Rectal smooth muscle tissue (tissue), 1 donor: ENCODE results near the gene PDZD8.

Source experiments
- H3K27ac ChIP-seq: one replicate; pipeline ENCODE4 v1.7.0; 2013; ENCODE audit warnings: low read depth, low read length, inconsistent platforms
- H3K27me3 ChIP-seq: one replicate; pipeline ENCODE4 v1.7.0; 2013; ENCODE audit warnings: low read length; ENCODE audit not compliant: control insufficient read depth, insufficient read depth
- H3K36me3 ChIP-seq: one replicate; pipeline ENCODE4 v1.7.0; 2013; ENCODE audit warnings: low read length; ENCODE audit not compliant: control insufficient read depth, insufficient read depth
- H3K4me1 ChIP-seq: one replicate; pipeline ENCODE4 v1.7.0; 2013; ENCODE audit warnings: low read length; ENCODE audit not compliant: control insufficient read depth, insufficient read depth
- H3K4me3 ChIP-seq: one replicate; pipeline ENCODE4 v1.7.0; 2013; ENCODE audit warnings: low read length
- H3K9ac ChIP-seq: one replicate; pipeline ENCODE4 v1.7.0; 2013; ENCODE audit warnings: low read length

The PDZD8 gene

GRCh38 chr10:117382861-117383260, 7.6 kb upstream of the PDZD8 start:
- no peak overlapping the region for H3K9ac ChIP-seq
- H3K27ac ChIP-seq: no peak overlapping the region
- H3K4me3 ChIP-seq: no peak overlapping the region
- no peaks in the 10 kb centered on the region for H3K36me3 ChIP-seq
- H3K4me1 ChIP-seq: no peaks in the 10 kb centered on the region
- H3K27me3 ChIP-seq: no peaks in the 10 kb centered on the region

DNA sequence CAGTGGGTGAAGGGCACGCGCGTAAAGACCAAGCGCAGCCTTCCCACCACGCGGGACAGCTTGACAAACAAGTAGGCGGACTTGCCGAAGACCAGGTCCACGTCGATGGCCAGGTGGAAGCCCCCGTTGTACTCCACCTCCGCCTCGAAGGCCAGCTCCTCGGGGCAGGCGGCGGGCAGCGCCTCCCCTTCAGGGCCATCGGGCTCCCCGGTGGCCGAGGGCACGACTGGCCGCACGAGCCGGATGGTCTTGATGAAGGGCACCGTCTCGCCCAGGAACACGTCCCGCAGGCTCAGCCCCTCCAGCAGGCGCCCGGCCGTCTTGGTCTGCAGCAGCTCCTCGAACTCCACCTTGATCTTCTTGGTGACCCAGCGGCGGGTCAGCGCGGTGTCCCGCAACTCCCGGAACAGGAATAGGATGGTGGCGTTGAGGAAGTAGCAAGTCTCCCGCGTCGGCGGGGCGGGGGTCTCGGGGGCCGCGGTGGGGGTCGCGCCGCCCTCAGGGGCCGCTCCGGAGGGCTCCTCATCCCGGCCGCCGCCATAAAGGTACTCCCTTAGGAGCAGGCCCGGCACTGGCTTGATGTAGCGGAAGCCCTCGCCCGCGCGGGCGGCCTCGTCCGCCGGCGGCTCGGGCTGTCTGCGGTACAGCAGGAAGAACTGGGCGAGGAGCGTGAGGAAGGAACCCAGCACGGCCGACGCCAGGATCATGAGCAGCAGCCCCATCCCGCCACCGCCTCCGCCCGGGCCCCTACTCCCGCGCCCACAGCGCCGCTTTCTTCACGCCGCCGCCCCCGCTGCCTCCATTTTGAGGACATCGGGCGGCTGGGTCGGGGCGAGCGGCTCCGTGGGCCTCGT, 507 bp downstream of the PDZD8 start:
- Histone ChIP-seq H3K4me3 (peak overlapping the region; percentile 95), H3K27ac (peak overlapping the region; percentile 90), H3K36me3 (no peaks in the 10 kb centered on the region), H3K4me1 (peaks cover 7% of the 10 kb centered on the region), H3K9ac (peak overlapping the region; percentile 59), H3K27me3 (no peaks in the 10 kb centered on the region)

DNA sequence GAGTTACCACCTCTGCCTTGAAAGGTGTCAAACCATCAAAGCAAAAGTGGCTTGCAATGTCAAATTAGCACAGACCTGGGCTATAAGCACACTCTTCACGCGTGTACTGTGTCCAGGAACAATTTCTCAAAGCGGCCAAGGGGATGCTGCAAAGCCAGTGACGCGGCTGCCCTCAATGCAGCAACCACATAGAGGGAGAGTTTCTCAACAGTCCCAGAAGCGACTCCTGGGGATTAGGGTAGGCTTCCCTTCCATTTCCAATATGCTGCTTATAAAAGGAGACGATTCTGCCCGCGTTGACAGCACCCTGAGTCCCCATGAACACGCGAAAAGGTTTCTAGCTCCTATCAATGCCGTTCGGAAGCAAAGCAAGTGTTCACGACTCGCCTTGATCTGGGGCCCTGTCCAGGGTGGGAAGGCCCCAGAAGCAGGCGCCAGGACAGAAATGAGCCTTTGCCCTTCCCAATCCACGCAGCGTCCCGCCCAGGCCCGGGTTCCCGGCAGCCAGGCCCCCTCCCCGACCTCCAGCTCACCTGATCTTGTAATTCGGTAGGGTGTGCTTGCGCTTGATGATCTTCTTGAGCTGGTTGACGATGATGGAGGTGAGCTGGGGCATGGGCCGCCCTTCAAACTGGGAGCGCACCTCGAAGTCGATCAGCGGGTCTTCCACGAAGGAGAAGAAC, 1.3 kb downstream of the PDZD8 start:
- Histone ChIP-seq H3K4me3 (peak overlapping the region; percentile 95), H3K36me3 (no peaks in the 10 kb centered on the region), H3K4me1 (peaks cover 7% of the 10 kb centered on the region), H3K27me3 (no peaks in the 10 kb centered on the region), H3K27ac (peak overlapping the region; percentile 90), H3K9ac (peak overlapping the region; percentile 59)

DNA sequence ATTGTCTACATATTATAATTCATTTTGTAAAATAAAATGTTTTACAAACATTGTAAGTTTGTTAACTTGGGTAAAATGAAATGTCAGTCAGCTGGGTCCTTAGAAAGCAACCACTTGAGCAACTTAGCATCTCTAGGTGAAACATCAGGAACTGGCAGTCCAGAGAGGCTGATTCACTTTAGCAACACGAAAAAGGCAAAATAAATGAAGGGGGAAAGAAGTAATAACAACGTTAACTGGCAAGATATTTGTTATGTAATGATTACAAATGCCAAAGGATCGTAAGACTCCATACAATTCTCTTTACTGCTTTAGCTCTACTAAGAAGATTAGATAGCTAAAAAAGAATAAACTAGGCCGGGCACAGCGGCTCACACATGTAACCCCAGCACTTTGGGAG, 5.0 kb downstream of the PDZD8 start:
- no peak overlapping the region for H3K9ac ChIP-seq
- no peaks in the 10 kb centered on the region for H3K36me3 ChIP-seq
- no peaks in the 10 kb centered on the region for H3K27me3 ChIP-seq
- no peak overlapping the region for H3K4me3 ChIP-seq
- peaks cover 4% of the 10 kb centered on the region for H3K4me1 ChIP-seq
- no peak overlapping the region for H3K27ac ChIP-seq

- Histone ChIP-seq H3K4me1 (peaks cover 3% of the 10 kb centered on the region), H3K36me3 (no peaks in the 10 kb centered on the region), H3K9ac (no peak overlapping the region), H3K27ac (no peak overlapping the region), H3K27me3 (no peaks in the 10 kb centered on the region), H3K4me3 (no peak overlapping the region)
Observed at GRCh38 chr10:117367718-117368117, 7.5 kb downstream of the PDZD8 start.

GRCh38 chr10:117366741-117367140, 8.5 kb downstream of the PDZD8 start:
- Histone ChIP-seq H3K27me3 (no peaks in the 10 kb centered on the region), H3K36me3 (no peaks in the 10 kb centered on the region), H3K4me1 (no peaks in the 10 kb centered on the region), H3K27ac (no peak overlapping the region), H3K4me3 (no peak overlapping the region), H3K9ac (no peak overlapping the region)

DNA sequence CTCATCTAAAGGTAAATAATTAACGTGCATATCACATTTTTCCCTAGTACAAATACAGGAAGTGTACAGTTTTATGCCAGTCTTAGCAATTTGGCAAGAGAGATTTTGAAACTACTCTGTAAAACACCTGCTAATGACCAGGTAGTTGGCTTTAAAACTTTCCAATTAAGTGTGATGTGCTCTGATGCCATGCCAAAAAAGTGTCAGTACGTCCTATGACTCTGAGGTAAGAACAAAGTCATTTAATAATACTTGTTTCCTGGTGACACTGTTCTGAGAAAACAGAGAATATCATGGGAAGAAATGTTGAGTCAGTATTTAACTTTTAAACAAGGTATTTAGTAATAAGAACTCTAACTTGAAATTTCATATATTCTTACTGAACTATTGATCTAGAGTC, 9.6 kb downstream of the PDZD8 start:
- no peak overlapping the region for H3K27ac ChIP-seq
- H3K4me3 ChIP-seq: no peak overlapping the region
- H3K27me3 ChIP-seq: no peaks in the 10 kb centered on the region
- H3K4me1 ChIP-seq: no peaks in the 10 kb centered on the region
- no peak overlapping the region for H3K9ac ChIP-seq
- H3K36me3 ChIP-seq: no peaks in the 10 kb centered on the region

DNA sequence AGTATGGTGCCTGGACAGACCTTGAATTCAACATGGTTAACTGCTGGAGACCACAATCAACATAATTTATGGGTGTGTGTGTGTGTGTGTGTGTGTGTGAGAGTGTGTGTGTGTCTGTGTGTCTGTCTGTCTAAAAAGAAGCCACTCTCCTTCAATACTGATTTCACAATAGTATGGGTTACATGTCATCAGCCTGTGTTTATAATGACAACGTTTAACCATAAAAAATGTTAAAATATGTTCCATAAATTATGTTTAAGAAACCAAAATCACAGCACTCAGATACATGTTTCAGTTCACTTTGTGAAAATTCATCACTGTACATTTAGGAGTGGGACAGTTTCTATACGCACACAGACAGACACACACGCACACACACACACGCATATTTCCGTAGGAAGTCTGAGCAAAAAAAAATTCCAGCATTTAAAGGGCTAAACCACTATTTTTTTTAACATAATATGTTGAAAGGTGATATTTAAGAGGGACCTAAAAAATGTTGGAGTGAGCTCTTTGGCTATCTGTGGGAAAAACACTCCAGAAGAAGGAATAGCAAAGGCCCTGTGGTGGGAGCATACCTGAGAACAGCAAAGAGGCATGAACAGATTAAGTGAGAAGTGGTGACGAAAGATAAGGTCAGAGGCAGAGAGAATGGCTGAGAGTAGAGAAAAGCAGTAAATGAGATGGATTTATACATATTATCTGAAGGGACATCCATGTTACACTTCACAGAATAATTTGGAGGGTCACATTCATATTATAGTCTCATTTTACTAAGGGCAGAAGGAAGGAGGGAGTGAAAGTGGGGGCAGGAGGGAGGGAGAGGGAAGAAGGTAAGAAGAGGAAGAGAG, 10.9 kb downstream of the PDZD8 start:
- Histone ChIP-seq H3K36me3 (no peaks in the 10 kb centered on the region), H3K27ac (no peak overlapping the region), H3K27me3 (no peaks in the 10 kb centered on the region), H3K9ac (no peak overlapping the region), H3K4me3 (no peak overlapping the region), H3K4me1 (no peaks in the 10 kb centered on the region)

DNA sequence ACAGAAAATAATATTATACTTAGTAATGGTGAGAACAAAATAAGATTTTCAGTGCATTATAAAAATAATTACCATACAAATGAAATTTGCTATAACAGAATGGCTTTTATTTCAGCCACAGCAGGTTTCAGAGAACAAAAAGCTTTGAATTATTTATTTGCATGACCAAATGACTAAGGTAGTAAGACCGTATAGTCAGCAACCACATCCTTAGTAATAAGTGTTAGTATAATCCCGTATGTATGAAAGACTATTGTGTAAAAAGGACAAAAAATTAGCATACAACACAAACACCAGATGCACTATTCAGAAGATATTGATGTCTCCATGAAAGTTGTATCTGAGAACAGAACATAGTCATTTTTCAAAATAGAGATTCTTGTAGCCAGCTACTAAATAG, 12.2 kb downstream of the PDZD8 start:
- H3K27me3 ChIP-seq: no peaks in the 10 kb centered on the region
- no peak overlapping the region for H3K9ac ChIP-seq
- H3K27ac ChIP-seq: no peak overlapping the region
- H3K36me3 ChIP-seq: no peaks in the 10 kb centered on the region
- H3K4me3 ChIP-seq: no peak overlapping the region
- H3K4me1 ChIP-seq: no peaks in the 10 kb centered on the region

DNA sequence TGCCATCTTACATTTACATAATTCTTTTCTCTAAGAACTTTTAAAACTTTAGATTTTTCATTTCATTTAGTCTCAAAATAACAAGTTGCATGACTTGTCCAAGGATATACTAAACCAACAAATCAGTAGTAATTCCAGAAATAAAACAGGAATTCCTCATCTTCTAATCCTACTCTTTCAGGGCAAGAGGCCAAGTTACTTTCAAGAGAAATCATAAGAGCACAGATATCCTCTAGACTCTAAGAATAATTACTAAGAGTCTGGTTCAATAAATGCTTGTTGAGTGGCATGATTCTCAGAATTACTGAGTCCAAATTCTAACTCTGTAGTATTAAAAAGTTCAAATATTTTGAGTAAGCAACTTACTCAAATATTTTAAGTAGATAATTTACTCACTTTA, 12.9 kb downstream of the PDZD8 start:
- H3K36me3 ChIP-seq: no peaks in the 10 kb centered on the region
- H3K9ac ChIP-seq: no peak overlapping the region
- no peaks in the 10 kb centered on the region for H3K4me1 ChIP-seq
- H3K27ac ChIP-seq: no peak overlapping the region
- no peaks in the 10 kb centered on the region for H3K27me3 ChIP-seq
- H3K4me3 ChIP-seq: no peak overlapping the region

GRCh38 chr10:117360994-117361667, 14.1 kb downstream of the PDZD8 start:
- no peaks in the 10 kb centered on the region for H3K36me3 ChIP-seq
- no peak overlapping the region for H3K4me3 ChIP-seq
- no peak overlapping the region for H3K9ac ChIP-seq
- H3K4me1 ChIP-seq: no peaks in the 10 kb centered on the region
- H3K27me3 ChIP-seq: no peaks in the 10 kb centered on the region
- no peak overlapping the region for H3K27ac ChIP-seq

DNA sequence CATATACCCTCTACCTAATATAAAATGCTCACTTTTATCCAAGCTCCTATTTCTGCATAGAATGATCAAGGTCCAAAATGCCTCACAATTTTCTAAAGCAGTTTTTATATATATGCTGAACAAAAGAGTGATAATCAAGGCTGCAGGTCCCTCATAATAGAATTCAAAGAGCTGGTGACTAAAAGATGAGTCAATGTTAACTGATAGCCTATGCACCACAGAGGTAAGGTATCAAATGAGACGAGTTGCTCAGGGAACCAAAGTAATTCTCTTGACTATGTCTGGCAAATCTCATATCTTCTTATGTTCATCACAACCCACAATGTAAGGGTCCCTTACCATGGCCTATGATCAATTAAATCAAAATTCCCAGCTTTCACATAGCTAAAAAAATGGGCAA, 15.2 kb downstream of the PDZD8 start:
- no peak overlapping the region for H3K27ac ChIP-seq
- no peaks in the 10 kb centered on the region for H3K36me3 ChIP-seq
- no peaks in the 10 kb centered on the region for H3K4me1 ChIP-seq
- no peak overlapping the region for H3K9ac ChIP-seq
- H3K27me3 ChIP-seq: no peaks in the 10 kb centered on the region
- no peak overlapping the region for H3K4me3 ChIP-seq
